CD4-positive, alpha-beta T cell treated with Interleukin-4 for 1 hour (primary cell): ENCODE data around the gene ADORA3.

ENCODE experiments used
- DNase-seq, 2 donors: peaks; one replicate each; pipeline ENCODE4 v3.0.0-alpha.2; 2020 to 2022

Gene ADORA3

GRCh38 chr1:111474521-111474920 lies 28.9 kb downstream of the ADORA3 start:
- DNase-seq = no peak

GRCh38 chr1:111474106-111474505 lies 29.3 kb downstream of the ADORA3 start:
- DNase-seq = no peak

DNA sequence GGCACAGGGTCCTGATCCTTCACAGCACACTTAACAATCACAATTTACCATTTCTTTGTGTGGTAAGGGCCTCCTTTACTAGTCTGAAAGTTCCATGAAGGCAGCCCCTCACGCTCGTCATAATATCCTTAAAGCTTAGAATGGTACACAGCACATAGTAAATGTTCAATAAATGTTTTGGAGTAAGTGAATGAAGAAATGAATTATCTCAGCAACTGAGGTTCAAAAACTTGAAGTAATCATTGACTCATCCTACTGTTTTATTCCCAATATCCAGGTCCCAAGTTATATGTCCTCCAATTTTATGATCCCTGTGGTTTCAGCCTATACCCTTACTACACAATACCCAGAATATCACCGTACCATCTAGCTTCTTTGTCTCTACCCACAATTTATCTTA lies 31.9 kb downstream of the ADORA3 start:
- no peak for DNase-seq

DNA sequence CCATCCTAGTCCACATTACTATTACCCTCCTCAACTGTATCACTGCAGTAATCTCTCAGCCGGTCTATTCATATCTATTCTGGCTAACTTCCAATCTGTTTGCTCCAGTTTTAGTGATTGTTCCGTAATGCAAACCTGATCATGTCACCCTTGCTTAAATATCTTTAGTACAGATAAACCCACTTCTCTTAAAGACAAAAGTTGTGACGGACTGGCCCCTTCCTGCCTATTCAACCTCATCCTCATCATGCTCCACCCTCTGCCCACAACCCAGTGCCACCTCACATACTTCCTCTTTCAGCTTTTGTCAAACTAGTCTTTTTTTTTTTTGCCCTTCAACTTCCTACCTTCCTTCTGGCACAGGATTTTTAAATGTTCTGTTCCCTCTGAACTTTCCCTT lies 32.4 kb downstream of the ADORA3 start:
- peak; percentile 87 to 90 for DNase-seq

- DNase-seq = no peak
Measured at GRCh38 chr1:111470596-111470995, 32.8 kb downstream of the ADORA3 start.

GRCh38 chr1:111469539-111469938 lies 33.9 kb downstream of the ADORA3 start:
- no peak for DNase-seq

DNA sequence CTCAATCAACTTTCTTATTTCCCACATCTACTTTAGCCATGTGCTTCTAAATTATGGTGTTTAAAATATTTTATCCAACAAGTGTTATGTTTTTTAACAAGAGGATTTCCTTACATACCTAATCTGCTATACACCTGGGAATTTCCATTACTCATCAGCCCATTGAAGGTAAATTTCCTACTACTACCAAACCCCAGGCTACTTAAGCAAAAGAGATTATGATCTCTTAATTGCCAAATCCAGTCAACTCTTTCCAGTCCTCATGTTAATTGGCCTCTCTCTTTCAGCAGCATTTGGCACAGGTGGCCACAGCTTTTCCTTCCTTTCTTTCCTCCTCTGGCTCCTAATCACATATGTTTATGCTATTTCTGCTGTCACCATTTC lies 34.7 kb downstream of the ADORA3 start:
- DNase-seq = no peak

- DNase-seq = no peak
Measured at GRCh38 chr1:111467865-111468716, 35.3 kb downstream of the ADORA3 start.

GRCh38 chr1:111466480-111466879 lies 37.0 kb downstream of the ADORA3 start:
- no peak for DNase-seq

DNA sequence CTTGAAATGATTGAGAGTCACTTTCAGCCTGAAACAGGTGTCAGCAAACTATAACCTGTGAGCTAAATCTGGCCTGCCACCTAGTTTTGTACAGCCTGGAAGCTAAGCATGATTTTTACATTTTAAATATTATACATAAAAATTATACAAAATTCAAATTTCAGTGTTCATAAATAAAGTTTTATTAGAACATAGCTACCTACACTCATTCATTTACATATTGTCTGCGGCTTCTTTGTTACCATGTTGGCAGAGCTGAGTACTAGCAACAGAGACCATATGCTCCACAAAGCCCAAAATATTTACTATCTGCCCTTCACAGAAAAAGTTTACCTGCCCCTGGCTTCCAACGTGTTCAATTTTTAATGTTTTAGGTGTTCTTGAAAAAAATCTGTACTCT lies 37.7 kb downstream of the ADORA3 start:
- DNase-seq = no peak

DNA sequence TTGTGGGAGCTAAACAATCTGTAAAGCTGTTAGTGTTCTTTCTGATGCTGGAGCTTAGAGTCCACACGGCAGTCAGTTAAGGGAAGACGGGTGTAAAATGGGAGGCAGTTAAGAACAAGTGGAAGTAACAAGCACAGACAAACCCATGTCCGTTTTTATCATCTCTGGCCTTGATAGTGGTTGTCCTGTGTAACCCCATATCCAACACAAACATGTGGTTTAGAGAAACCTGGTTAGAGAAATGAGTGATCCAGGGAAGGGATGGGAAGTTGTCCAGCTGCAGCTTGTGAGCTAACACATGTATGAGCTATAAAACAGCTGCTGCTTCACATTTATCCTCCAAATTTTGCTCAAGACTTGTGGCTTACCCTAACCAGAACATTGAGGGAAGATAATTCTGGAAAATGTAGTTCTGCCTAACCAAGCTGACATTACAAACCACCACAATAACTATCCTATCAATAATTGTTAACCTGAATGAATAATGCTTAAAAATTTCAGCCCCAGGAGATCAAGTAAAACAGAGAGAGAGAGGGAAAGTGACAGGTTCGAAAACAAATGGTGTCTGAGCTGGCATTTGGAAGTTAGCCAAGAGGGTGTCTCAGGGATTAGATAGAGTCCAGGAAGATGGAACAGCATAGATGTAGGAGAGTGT lies 40.3 kb downstream of the ADORA3 start:
- no peak for DNase-seq

DNA sequence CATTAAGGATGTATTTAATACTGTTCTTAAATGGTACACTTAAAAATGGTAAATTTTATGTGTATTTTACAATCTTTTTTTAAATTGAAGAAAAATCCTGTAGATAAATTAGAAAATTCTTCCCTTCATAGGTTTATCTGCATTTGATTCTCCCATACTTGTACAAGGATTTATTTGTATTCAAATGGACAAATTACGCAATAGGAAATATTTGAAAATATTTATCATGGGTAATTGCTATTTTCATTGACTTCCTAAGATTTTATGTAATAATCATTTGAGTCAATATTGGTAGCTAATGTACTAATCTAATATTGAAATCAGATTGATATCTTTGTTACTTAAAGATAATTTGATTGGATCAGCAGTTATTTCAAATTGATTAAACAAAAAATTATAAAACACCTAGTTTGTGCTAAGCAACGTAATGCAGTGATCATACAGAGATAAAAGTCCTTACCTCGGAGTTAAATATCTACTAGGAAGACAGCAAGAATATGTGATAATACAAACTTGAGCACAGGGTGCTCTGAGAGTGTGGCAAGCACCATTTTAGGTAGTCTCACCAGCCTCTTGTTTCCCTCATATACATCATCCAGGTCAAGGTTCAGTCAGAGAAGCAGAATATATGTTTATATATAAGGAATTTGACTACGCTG lies 40.9 kb downstream of the ADORA3 start:
- no peak for DNase-seq

- no peak for DNase-seq
Measured at GRCh38 chr1:111461765-111462164, 41.7 kb downstream of the ADORA3 start.

DNA sequence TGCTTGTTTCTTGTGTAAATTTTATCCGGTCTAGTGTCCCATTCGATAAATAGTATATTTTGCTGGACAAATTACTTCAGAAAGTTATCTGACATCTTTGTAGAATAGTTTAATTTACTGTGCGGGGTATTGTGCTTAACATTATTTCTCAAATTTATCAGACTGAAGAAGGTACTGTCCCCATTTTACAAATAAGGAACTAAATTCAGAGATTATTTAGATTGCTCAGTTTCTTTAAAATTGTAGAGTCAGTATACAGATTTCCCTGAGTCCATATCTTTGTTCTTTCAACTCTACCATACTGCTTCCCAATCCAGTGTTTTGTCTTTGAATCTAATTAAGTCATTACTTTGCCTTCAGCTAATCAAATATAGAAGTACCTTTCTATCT lies 47.8 kb downstream of the ADORA3 start:
- no peak for DNase-seq

DNA sequence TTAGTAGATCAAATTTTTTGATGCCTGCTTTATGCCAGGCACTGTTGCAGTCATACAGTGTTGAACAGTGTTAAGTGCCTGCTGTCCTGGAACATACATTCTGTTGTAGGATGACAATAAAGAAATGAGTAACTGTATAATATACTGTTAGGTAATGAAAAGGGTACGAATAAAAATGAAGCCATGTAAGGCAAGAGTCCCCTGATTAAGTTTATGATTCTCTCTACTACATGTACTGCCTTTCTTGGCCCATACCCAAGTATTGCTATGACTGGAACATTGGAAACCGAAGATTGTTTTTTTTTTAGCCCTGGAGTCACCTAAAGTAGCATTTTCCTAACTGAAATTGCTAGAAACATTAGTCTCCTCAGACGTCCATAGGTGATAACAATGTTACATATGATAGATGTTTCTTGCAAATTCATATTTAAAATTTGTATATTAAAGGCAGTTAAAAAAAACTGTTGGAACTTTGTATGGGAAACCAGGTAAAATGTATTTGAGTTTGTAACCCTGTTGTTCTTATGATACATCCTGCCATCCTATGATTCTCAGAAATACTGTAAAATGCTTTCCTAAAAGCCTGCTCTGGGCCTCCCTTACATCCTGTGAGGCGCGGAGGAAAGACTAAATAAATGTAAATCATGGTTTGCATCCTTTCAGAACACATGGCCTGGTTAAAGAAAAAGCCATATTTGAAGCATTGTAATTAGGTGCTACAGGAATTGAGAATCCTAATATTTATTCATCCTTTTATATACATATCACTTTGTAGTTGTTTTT lies 48.4 kb downstream of the ADORA3 start:
- DNase-seq = no peak

- no peak for DNase-seq
Measured at GRCh38 chr1:111453706-111454105, 49.7 kb downstream of the ADORA3 start.

GRCh38 chr1:111452581-111452980 lies 50.9 kb downstream of the ADORA3 start:
- no peak for DNase-seq

DNA sequence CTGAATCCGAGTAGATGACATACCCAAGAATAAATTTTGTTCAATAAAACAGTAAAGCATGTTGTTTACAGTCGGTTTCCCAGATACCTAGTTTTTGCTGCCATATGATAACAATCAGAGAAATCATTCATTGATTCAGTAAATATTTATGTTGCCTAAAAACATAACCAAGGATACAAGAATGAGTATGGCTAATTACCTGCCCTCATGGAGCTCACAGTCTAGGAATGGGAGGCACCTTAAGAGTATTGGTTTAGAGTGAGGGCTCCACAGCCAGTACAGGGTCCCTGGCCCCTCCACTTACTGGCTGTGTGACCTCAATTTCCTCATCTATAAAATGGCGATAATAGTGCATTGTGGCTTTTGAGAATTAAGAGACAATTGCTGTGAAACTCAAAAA lies 53.2 kb downstream of the ADORA3 start:
- no peak for DNase-seq

- DNase-seq = no peak
Measured at GRCh38 chr1:111449703-111450017, 53.8 kb downstream of the ADORA3 start.
